H1 (cell line): ENCODE measurements around the gene STX7. TPM values are rescaled to one million over a fixed set of nuclear protein-coding genes. Genes with fewer than 3 reads are reported as not detected.

ENCODE experiments used
- CTCF ChIA-PET: fragments of 300-600 bp; sonication (Branson Sonifier 250); formaldehyde crosslinking; loops from one replicate; lab custom pipeline; 2021; ENCODE audit not compliant: partially characterized antibody; lab: Charles Lee
- POLR2A ChIA-PET: fragments of 300-600 bp; sonication (Branson Sonifier 250); formaldehyde crosslinking; loops from one replicate; lab custom pipeline; 2021; ENCODE audit warnings: inconsistent platforms; ENCODE audit not compliant: partially characterized antibody; lab: Charles Lee
- DNase-seq, 2 experiments: peaks; one replicate each; pipeline versions ENCODE4 v3.0.0 to v3.0.0-alpha.2; 2010 to 2022; ENCODE audit warnings: low spot score in 2 of 2, low read depth in 1 of 2, mixed read lengths in 1 of 2
- FAIRE-seq: peaks from 2 replicates; lab custom pipeline; 2011; peaks lifted over from hg19 to GRCh38; lab: Jason Lieb, UNC
- H2AFZ ChIP-seq: 2 replicates; pipeline ENCODE4 v1.8.1; 2012; ENCODE audit warnings: low read length, inconsistent platforms
- H2AK5ac ChIP-seq: 2 replicates; pipeline ENCODE4 v1.6.1; 2013; ENCODE audit warnings: low read depth, low read length
- H2BK120ac ChIP-seq: replicated peaks from 2 replicates; pipeline ENCODE3; 2013; ENCODE audit warnings: low read depth, low read length, inconsistent platforms
- H2BK12ac ChIP-seq: 2 replicates; pipeline ENCODE4 v1.6.1; 2013; ENCODE audit warnings: low read depth, low read length
- H2BK15ac ChIP-seq: 2 replicates; pipeline ENCODE4 v1.6.1; 2013; ENCODE audit warnings: low read length
- H2BK20ac ChIP-seq: 2 replicates; pipeline ENCODE4 v1.6.1; 2013; ENCODE audit warnings: low read length
- H2BK5ac ChIP-seq: 2 replicates; pipeline ENCODE4 v1.6.1; 2013; ENCODE audit warnings: low read depth, low read length
- H3K14ac ChIP-seq: 2 replicates; pipeline ENCODE4 v1.6.1; 2013; ENCODE audit warnings: inconsistent platforms; ENCODE audit not compliant: insufficient read length
- H3K18ac ChIP-seq: 2 replicates; pipeline ENCODE4 v1.6.1; 2013; ENCODE audit warnings: low read length; ENCODE audit errors: extremely low read depth
- H3K23ac ChIP-seq: 2 replicates; pipeline ENCODE4 v1.6.1; 2013; ENCODE audit warnings: inconsistent platforms; ENCODE audit not compliant: insufficient read length
- H3K23me2 ChIP-seq: 2 replicates; pipeline ENCODE4 v1.6.1; 2013; ENCODE audit warnings: low read depth, low read length
- H3K27ac ChIP-seq: 2 replicates; pipeline ENCODE4 v1.6.1; 2011; ENCODE audit warnings: low read depth, low read length, inconsistent platforms
- H3K27me3 ChIP-seq, 4 experiments: replicated peaks in 1 of 4; 1 replicate in 1 of 4; 2 replicates in 3 of 4; pipeline versions ENCODE4 v1.6.1 to v1.8.1; 2011 to 2013; ENCODE audit warnings: low read length in 3 of 4, mild to moderate bottlenecking in 3 of 4, inconsistent platforms in 2 of 4, mixed read lengths in 2 of 4, moderate library complexity in 1 of 4; ENCODE audit not compliant: control insufficient read depth in 3 of 4, insufficient read depth in 3 of 4; ENCODE audit errors: extremely low read depth in 1 of 4
- H3K36me3 ChIP-seq, 4 experiments: 2 replicates each; pipeline versions ENCODE4 v1.6.1 to v1.8.1; 2011 to 2013; ENCODE audit warnings: mild to moderate bottlenecking in 4 of 4, low read length in 3 of 4, moderate library complexity in 2 of 4, control low read depth in 1 of 4, inconsistent platforms in 1 of 4; ENCODE audit not compliant: insufficient read depth in 4 of 4, control insufficient read depth in 2 of 4
- H3K4ac ChIP-seq: replicated peaks from 2 replicates; pipeline ENCODE3; 2013; ENCODE audit warnings: low read length, low read depth, mixed read lengths, inconsistent platforms; ENCODE audit not compliant: insufficient read length
- H3K4me1 ChIP-seq, 4 experiments: replicated peaks in 1 of 4; 1 replicate in 1 of 4; 2 replicates in 3 of 4; pipeline versions ENCODE4 v1.6.1 to v1.8.1; 2011 to 2013; ENCODE audit warnings: low read length in 3 of 4, inconsistent platforms in 2 of 4, mixed read lengths in 1 of 4; ENCODE audit not compliant: insufficient read depth in 4 of 4, control insufficient read depth in 3 of 4
- H3K4me2 ChIP-seq, 2 experiments: 2 replicates each; pipeline versions ENCODE4 v1.6.1 to v1.8.1; 2011 to 2013; ENCODE audit warnings: low read depth in 2 of 2, low read length in 2 of 2, control low read depth in 1 of 2, inconsistent platforms in 1 of 2, mild to moderate bottlenecking in 1 of 2; ENCODE audit not compliant: insufficient read depth in 1 of 2
- H3K4me3 ChIP-seq, 4 experiments: fragments of 200-600, 300-600 bp in 1 of 4; sonication (generic), shearing (Covaris generic), sonication (Bioruptor Twin) in 1 of 4; 2 replicates each; pipeline versions ENCODE4 v1.5.1 to v1.8.1; 2011 to 2016; ENCODE audit warnings: low read length in 4 of 4, low read depth in 3 of 4, control low read depth in 2 of 4, inconsistent platforms in 2 of 4, mild to moderate bottlenecking in 2 of 4, mixed read lengths in 1 of 4, moderate library complexity in 1 of 4; ENCODE audit not compliant: insufficient read depth in 2 of 4; ENCODE audit errors: extremely low read depth in 1 of 4
- H3K56ac ChIP-seq: replicated peaks from 2 replicates; pipeline ENCODE3; 2013; ENCODE audit warnings: low read depth, mild to moderate bottlenecking, mixed read lengths, low read length, inconsistent platforms; ENCODE audit not compliant: insufficient read length
- H3K79me1 ChIP-seq: 2 replicates; pipeline ENCODE4 v1.6.1; 2013; ENCODE audit warnings: low read depth, low read length, control low read depth
- H3K79me2 ChIP-seq, 2 experiments: 2 replicates each; pipeline versions ENCODE4 v1.6.1 to v1.8.1; 2012 to 2013; ENCODE audit warnings: low read length in 2 of 2, mild to moderate bottlenecking in 2 of 2, inconsistent platforms in 1 of 2; ENCODE audit not compliant: insufficient read depth in 2 of 2, control insufficient read depth in 1 of 2
- H3K9ac ChIP-seq, 4 experiments: replicated peaks in 1 of 4; 1 replicate in 1 of 4; 2 replicates in 3 of 4; pipeline versions ENCODE4 v1.6.1 to v1.8.1; 2011 to 2013; ENCODE audit warnings: low read depth in 3 of 4, low read length in 3 of 4, control low read depth in 2 of 4, mild to moderate bottlenecking in 2 of 4, moderate library complexity in 2 of 4, inconsistent platforms in 1 of 4; ENCODE audit errors: extremely low read depth in 1 of 4
- H3K9me3 ChIP-seq, 2 experiments: 2 replicates each; pipeline versions ENCODE4 v1.6.1 to v1.8.1; 2012 to 2013; ENCODE audit warnings: mild to moderate bottlenecking in 2 of 2, moderate library complexity in 2 of 2, control low read depth in 1 of 2, inconsistent platforms in 1 of 2, low read depth in 1 of 2, low read length in 1 of 2, mixed read lengths in 1 of 2; ENCODE audit not compliant: insufficient read depth in 2 of 2
- H4K20me1 ChIP-seq, 2 experiments: replicated peaks in 1 of 2; 2 replicates each; pipeline versions ENCODE3 to v1.8.1; 2011 to 2013; ENCODE audit warnings: inconsistent platforms in 2 of 2, low read length in 2 of 2, mild to moderate bottlenecking in 1 of 2; ENCODE audit not compliant: insufficient read depth in 2 of 2, control insufficient read depth in 1 of 2
- H4K5ac ChIP-seq: 2 replicates; pipeline ENCODE4 v1.6.1; 2013; ENCODE audit warnings: low read length, low read depth, mixed read lengths, inconsistent platforms; ENCODE audit not compliant: insufficient read length
- H4K8ac ChIP-seq: 2 replicates; pipeline ENCODE4 v1.8.0; 2013; ENCODE audit warnings: mild to moderate bottlenecking, moderate library complexity, low read length, inconsistent platforms; ENCODE audit not compliant: insufficient read depth; ENCODE audit errors: extremely low read depth
- H4K91ac ChIP-seq: replicated peaks from 2 replicates; pipeline ENCODE3; 2013; ENCODE audit warnings: low read length, mixed read lengths, inconsistent platforms; ENCODE audit not compliant: insufficient read length
- GABPA ChIP-seq: IDR thresholded peaks from 2 replicates; pipeline ENCODE4 v1.6.1; 2011; ENCODE audit warnings: mild to moderate bottlenecking, low read length, moderate library complexity, borderline replicate concordance; ENCODE audit not compliant: insufficient read depth
- JUND ChIP-seq: IDR thresholded peaks from 2 replicates; pipeline ENCODE4 v1.6.1; 2011; ENCODE audit warnings: mild to moderate bottlenecking, improper control_type of control experiment, low read length
- KDM1A ChIP-seq: fragments of 200-600, 300-600 bp; sonication (generic); IDR thresholded peaks from 2 replicates; pipeline ENCODE4 v1.7.1; 2016; ENCODE audit warnings: mild to moderate bottlenecking, low read length, borderline replicate concordance
- POLR2AphosphoS5 ChIP-seq: IDR thresholded peaks from 2 replicates; pipeline ENCODE4 v1.6.1; 2011; ENCODE audit warnings: low read depth, low read length
- RNF2 ChIP-seq: fragments of 200-900, 300-1000 bp; sonication (generic); IDR thresholded peaks from 2 replicates; pipeline ENCODE4 v1.7.1; 2016; ENCODE audit warnings: borderline replicate concordance, low read depth, mild to moderate bottlenecking, antibody characterized with exemption, low read length; ENCODE audit not compliant: poor library complexity, severe bottlenecking; ENCODE audit errors: missing control alignments
- SIX5 ChIP-seq: IDR thresholded peaks from 2 replicates; pipeline ENCODE4 v1.6.1; 2011; ENCODE audit warnings: mild to moderate bottlenecking, low read depth, low read length
- SP2 ChIP-seq: IDR thresholded peaks from 2 replicates; pipeline ENCODE4 v1.6.1; 2012; ENCODE audit warnings: mild to moderate bottlenecking, low read length, inconsistent platforms
- SP4 ChIP-seq: IDR thresholded peaks from 2 replicates; pipeline ENCODE4 v1.6.1; 2012; ENCODE audit warnings: low read length, inconsistent platforms
- SRF ChIP-seq: IDR thresholded peaks from 2 replicates; pipeline ENCODE4 v1.6.1; 2011; ENCODE audit warnings: mild to moderate bottlenecking, low read depth, low read length, moderate library complexity
- WGBS, 2 experiments: shearing (Covaris generic) in 1 of 2; methylation state at CpG; one replicate each; pipeline versions ENCODE4 v1.1.6 to v1.1.7; 2013 to 2015; ENCODE audit warnings: low lambda C conversion rate in 2 of 2, mixed read lengths in 2 of 2, inconsistent platforms in 1 of 2, low coverage in 1 of 2, missing lambda C conversion rate in 1 of 2; ENCODE audit not compliant: insufficient replicate concordance in 2 of 2, insufficient coverage in 1 of 2, insufficient read length in 1 of 2; ENCODE audit errors: extremely low coverage in 1 of 2, missing lambda C conversion rate in 1 of 2; 5-methylcytosine and 5-hydroxymethylcytosine counted together
- polyA plus RNA-seq, 7 experiments: library from polyadenylated mRNA; depleted of rRNA in 3 of 7; stranded (reverse) in 5 of 7; unstranded in 2 of 7; fragments of >200 nt in 5 of 7; fragments of 200-250 nt in 2 of 7; gene quantifications; 1 replicate in 5 of 7; 2 replicates in 1 of 7; 4 replicates in 1 of 7; pipeline versions ENCODE4 v1.2.1 to v1.2.3, GENCODE V29; 2011 to 2013; ENCODE audit warnings: missing spikeins in 2 of 7, mixed read lengths in 2 of 7
- total RNA-seq: library from RNA; stranded (reverse); fragmentation: NEBNext Ultra II Directional; extraction: Animal tissue kit (Norgen Biotek cat#: 25700); gene quantifications from 2 replicates; pipeline ENCODE4 v1.2.1, GENCODE V29; 2021

Gene STX7
- total and polyA plus RNA-seq, 2 of the 8 experiments (the other 6 are each of a cell fraction or from before 2014, with no cell fraction given) = 5.7 to 27.9 TPM

DNA sequence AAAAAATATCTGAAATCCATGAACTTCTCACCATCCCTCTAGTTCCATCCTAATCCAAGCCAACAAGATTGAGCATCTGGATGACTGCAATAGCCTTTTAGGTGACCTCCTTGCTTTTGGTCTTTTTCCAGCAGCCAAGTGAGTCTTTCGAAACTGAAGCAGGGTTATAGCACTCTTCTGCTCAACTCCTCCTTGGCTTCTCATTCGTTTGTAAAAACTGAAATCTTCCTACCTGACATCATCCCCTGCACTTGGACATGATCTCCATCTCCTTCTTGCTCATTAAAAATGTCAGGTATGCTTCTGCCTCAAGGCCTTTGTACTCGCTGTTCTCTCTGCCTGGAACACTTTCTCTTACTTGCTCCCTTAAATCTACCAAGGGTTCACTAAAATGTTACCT lies 46.0 kb downstream of the STX7 start:
- Histone ChIP-seq H3K9ac (no peak overlapping the region), H3K9me3 (no peaks in the 10 kb centered on the region), H2BK15ac (no peak overlapping the region), H3K23ac (no peak overlapping the region), H3K36me3 (peaks cover 2 to 41% (median 12%) of the 10 kb centered on the region in 4 experiments; a peak in 7 of 8 replicates), H4K20me1 (no peaks in the 10 kb centered on the region), H3K14ac (no peak overlapping the region), H3K23me2 (peaks cover 1% of the 10 kb centered on the region; the same call in 1 of the 2 replicates), H3K27me3 (no peaks in the 10 kb centered on the region), H2AK5ac (no peak overlapping the region), H2BK5ac (no peak overlapping the region), H3K4me2 (no peak overlapping the region), H3K18ac (no peak overlapping the region), H3K4me3 (no peak overlapping the region), H3K79me2 (no peaks in the 10 kb centered on the region), H4K5ac (no peak overlapping the region), H4K91ac (no peak overlapping the region), H3K27ac (no peak overlapping the region), H3K4me1 (no peaks in the 10 kb centered on the region), H4K8ac (no peak overlapping the region), H3K56ac (no peak overlapping the region), H2AFZ (no peak overlapping the region), H2BK120ac (no peak overlapping the region), H2BK20ac (no peak overlapping the region), H3K4ac (no peak overlapping the region), H3K79me1 (no peaks in the 10 kb centered on the region), H2BK12ac (no peak overlapping the region)
- POLR2A ChIA-PET = no interaction called here
- FAIRE-seq (no peak), DNase-seq (no peak)
- 85% methylated on average over 3 of the region's 3 CpGs; no CpG with 5 or more reads in 1 of the 2 experiments for WGBS, 2 experiments
- TF ChIP-seq POLR2AphosphoS5 (no peak), SP2 (no peak), RNF2 (no peak), SP4 (no peak), GABPA (no peak), KDM1A (no peak), JUND (no peak), SIX5 (no peak), SRF (no peak)
- CTCF ChIA-PET = interaction anchor here (1.0 to 1.6 kb wide), 2 partner anchors 169 to 187 kb away, joined by 5 to 7 read pairs; no protein-coding TSS in a partner anchor
